Mesenchymal stem cell (in vitro differentiated cells and primary cell): ENCODE measurements around the gene LRRC72.

ENCODE experiments used
- DNase-seq: peaks from one replicate; pipeline ENCODE4 v3.0.0-alpha.2; 2013
- H2AFZ ChIP-seq: one replicate; pipeline ENCODE4 v1.6.1; 2013; ENCODE audit warnings: low read depth, mild to moderate bottlenecking, control low read depth, inconsistent platforms, low read length, moderate library complexity
- H2AK5ac ChIP-seq: 2 replicates; pipeline ENCODE4 v1.6.1; 2013; ENCODE audit warnings: low read length, moderate library complexity, mild to moderate bottlenecking, inconsistent platforms; ENCODE audit not compliant: severe bottlenecking
- H2BK120ac ChIP-seq: one replicate; pipeline ENCODE4 v1.6.1; 2013; ENCODE audit warnings: low read depth, mild to moderate bottlenecking, inconsistent platforms, low read length, moderate library complexity
- H2BK12ac ChIP-seq, 2 experiments: one replicate each; pipeline ENCODE4 v1.6.1; 2013; ENCODE audit warnings: inconsistent platforms in 2 of 2, low read length in 2 of 2, mild to moderate bottlenecking in 2 of 2, moderate library complexity in 2 of 2, control low read depth in 1 of 2
- H2BK15ac ChIP-seq: one replicate; pipeline ENCODE4 v1.6.1; 2013; ENCODE audit warnings: mild to moderate bottlenecking, low read depth, inconsistent platforms; ENCODE audit not compliant: poor library complexity, severe bottlenecking
- H2BK5ac ChIP-seq: 2 replicates; pipeline ENCODE4 v1.6.1; 2013; ENCODE audit warnings: low read depth, mild to moderate bottlenecking, low read length, control low read depth, inconsistent platforms; ENCODE audit not compliant: poor library complexity, severe bottlenecking
- H3K14ac ChIP-seq, 2 experiments: one replicate each; pipeline ENCODE4 v1.6.1; 2013; ENCODE audit warnings: inconsistent platforms in 2 of 2, low read length in 2 of 2, control low read depth in 1 of 2, mild to moderate bottlenecking in 1 of 2, moderate library complexity in 1 of 2
- H3K18ac ChIP-seq, 2 experiments: one replicate each; pipeline ENCODE4 v1.6.1; 2013; ENCODE audit warnings: inconsistent platforms in 2 of 2, low read length in 2 of 2, control low read depth in 1 of 2, low read depth in 1 of 2, mild to moderate bottlenecking in 1 of 2
- H3K23ac ChIP-seq, 2 experiments: one replicate each; pipeline ENCODE4 v1.6.1; 2013; ENCODE audit warnings: inconsistent platforms in 2 of 2, low read length in 2 of 2, mild to moderate bottlenecking in 2 of 2, moderate library complexity in 2 of 2, control low read depth in 1 of 2
- H3K27ac ChIP-seq: 2 replicates; pipeline ENCODE4 v1.5.1; 2013; ENCODE audit warnings: mild to moderate bottlenecking, moderate library complexity, low read length, control low read depth, inconsistent platforms; ENCODE audit not compliant: poor library complexity, severe bottlenecking
- H3K27me3 ChIP-seq, 2 experiments: 2 replicates each; pipeline versions ENCODE4 v1.6.1 to v1.7.0; 2013; ENCODE audit warnings: low read length in 2 of 2, mild to moderate bottlenecking in 2 of 2, moderate library complexity in 2 of 2, control low read depth in 1 of 2, inconsistent platforms in 1 of 2; ENCODE audit not compliant: control insufficient read depth in 1 of 2, insufficient read depth in 1 of 2
- H3K36me3 ChIP-seq, 2 experiments: 2 replicates each; pipeline versions ENCODE4 v1.6.1 to v1.7.0; 2013; ENCODE audit warnings: low read length in 2 of 2, control low read depth in 1 of 2, inconsistent platforms in 1 of 2, low read depth in 1 of 2, mild to moderate bottlenecking in 1 of 2; ENCODE audit not compliant: insufficient read depth in 2 of 2, control insufficient read depth in 1 of 2
- H3K4ac ChIP-seq, 2 experiments: one replicate each; pipeline ENCODE4 v1.6.1; 2013; ENCODE audit warnings: inconsistent platforms in 2 of 2, low read length in 2 of 2, mild to moderate bottlenecking in 2 of 2, moderate library complexity in 2 of 2, control low read depth in 1 of 2, low read depth in 1 of 2
- H3K4me1 ChIP-seq: 2 replicates; pipeline ENCODE4 v1.6.1; 2013; ENCODE audit warnings: low read depth, low read length, control low read depth; ENCODE audit not compliant: control insufficient read depth, insufficient read depth
- H3K4me2 ChIP-seq: 2 replicates; pipeline ENCODE4 v1.6.1; 2013; ENCODE audit warnings: low read length, mild to moderate bottlenecking, inconsistent platforms; ENCODE audit not compliant: poor library complexity, severe bottlenecking
- H3K4me3 ChIP-seq, 2 experiments: 2 replicates each; pipeline versions ENCODE4 v1.5.1 to v1.7.0; 2013; ENCODE audit warnings: low read length in 2 of 2, mild to moderate bottlenecking in 2 of 2, control low read depth in 1 of 2, low read depth in 1 of 2; ENCODE audit not compliant: insufficient read depth in 1 of 2
- H3K79me1 ChIP-seq: replicated peaks from 2 replicates; pipeline ENCODE4 v1.6.1; 2013; ENCODE audit warnings: mild to moderate bottlenecking, control low read depth, low read length, inconsistent platforms; ENCODE audit not compliant: poor library complexity, severe bottlenecking
- H3K9ac ChIP-seq: 2 replicates; pipeline ENCODE4 v1.7.0; 2013; ENCODE audit warnings: mild to moderate bottlenecking, low read length, moderate library complexity
- H3K9me3 ChIP-seq: 2 replicates; pipeline ENCODE4 v1.7.0; 2013; ENCODE audit warnings: mild to moderate bottlenecking, low read length; ENCODE audit not compliant: control insufficient read depth
- H4K8ac ChIP-seq: one replicate; pipeline ENCODE4 v1.6.1; 2013; ENCODE audit warnings: inconsistent platforms, mild to moderate bottlenecking, low read length, moderate library complexity
- H4K91ac ChIP-seq: one replicate; pipeline ENCODE4 v1.6.1; 2013; ENCODE audit warnings: mild to moderate bottlenecking, low read length, inconsistent platforms
- WGBS: methylation state at CpG from one replicate; pipeline ENCODE4 v1.1.7; 2013; ENCODE audit warnings: mixed read lengths; 5-methylcytosine and 5-hydroxymethylcytosine counted together

The LRRC72 gene

DNA sequence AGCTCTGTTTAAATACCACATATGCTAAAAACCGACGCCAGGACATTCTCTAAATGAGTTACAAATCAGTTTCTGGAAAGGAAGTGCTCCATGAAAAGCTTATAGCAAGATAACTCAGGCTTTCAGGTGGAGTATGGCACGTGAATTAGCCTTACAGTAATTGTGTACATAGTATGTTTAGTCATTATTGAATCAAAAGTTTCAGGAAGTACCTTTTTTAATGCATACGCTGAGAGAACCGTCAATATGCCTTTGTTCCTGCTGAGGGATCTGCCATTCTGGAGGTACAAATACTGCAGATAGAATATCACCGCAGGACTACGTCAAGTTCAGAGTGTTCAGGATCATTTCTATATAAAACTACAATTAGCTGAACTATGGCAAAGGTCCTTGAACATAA, 73.2 kb downstream of the LRRC72 start:
- WGBS = 95% methylated on average over 7 of the region's 7 CpGs
- H3K4me3 ChIP-seq = no peak overlapping the region
- no peaks in the 10 kb centered on the region for H3K9me3 ChIP-seq
- H3K27ac ChIP-seq = no peak overlapping the region
- H4K91ac ChIP-seq = no peak overlapping the region
- no peak overlapping the region for H3K14ac ChIP-seq
- no peaks in the 10 kb centered on the region for H3K27me3 ChIP-seq
- H2BK5ac ChIP-seq = no peak overlapping the region
- no peak overlapping the region for H2AFZ ChIP-seq
- no peaks in the 10 kb centered on the region for H3K4me1 ChIP-seq
- no peak for DNase-seq
- no peak overlapping the region for H3K23ac ChIP-seq
- no peak overlapping the region for H3K4me2 ChIP-seq
- no peak overlapping the region for H3K9ac ChIP-seq
- H3K18ac ChIP-seq = no peak overlapping the region
- no peak overlapping the region for H2AK5ac ChIP-seq
- H3K4ac ChIP-seq = no peak overlapping the region
- no peak overlapping the region for H2BK15ac ChIP-seq
- no peak overlapping the region for H2BK120ac ChIP-seq
- peaks cover 4% of the 10 kb centered on the region for H3K79me1 ChIP-seq
- H3K36me3 ChIP-seq = peaks cover 13 to 70% of the 10 kb centered on the region in 2 experiments
- H4K8ac ChIP-seq = no peak overlapping the region
- no peak overlapping the region for H2BK12ac ChIP-seq

DNA sequence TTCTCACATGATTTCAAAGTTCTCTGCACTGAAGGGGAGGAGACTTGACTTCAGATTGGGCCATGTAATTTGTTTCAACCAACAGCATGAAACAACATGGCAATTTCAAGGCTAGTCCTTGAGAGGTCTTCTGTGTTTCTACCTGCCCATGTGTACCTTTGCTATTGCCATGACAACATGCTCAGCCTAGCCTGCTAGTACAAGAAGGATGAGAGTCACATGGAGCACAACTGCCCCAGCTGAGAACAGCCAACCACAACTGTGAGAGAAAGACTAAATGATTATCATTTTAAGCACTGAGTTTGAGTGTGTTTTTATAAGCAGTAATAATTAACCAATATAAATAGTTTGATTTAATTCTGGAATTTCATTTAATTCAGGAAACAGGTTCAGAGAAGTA, 77.0 kb downstream of the LRRC72 start:
- H4K91ac ChIP-seq = no peak overlapping the region
- H3K4ac ChIP-seq = no peak overlapping the region
- H2AK5ac ChIP-seq = no peak overlapping the region
- H3K36me3 ChIP-seq = peaks cover 22 to 81% of the 10 kb centered on the region in 2 experiments
- H2BK5ac ChIP-seq = no peak overlapping the region
- H3K4me3 ChIP-seq = no peak overlapping the region
- H3K79me1 ChIP-seq = peaks cover 9% of the 10 kb centered on the region
- H3K14ac ChIP-seq = no peak overlapping the region
- no peak overlapping the region for H2BK12ac ChIP-seq
- H3K9me3 ChIP-seq = no peaks in the 10 kb centered on the region
- H2BK15ac ChIP-seq = no peak overlapping the region
- no peak overlapping the region for H4K8ac ChIP-seq
- H3K9ac ChIP-seq = no peak overlapping the region
- H3K4me1 ChIP-seq = peaks cover 2% of the 10 kb centered on the region
- no peak overlapping the region for H3K23ac ChIP-seq
- no peak for DNase-seq
- no peak overlapping the region for H2BK120ac ChIP-seq
- no peaks in the 10 kb centered on the region for H3K27me3 ChIP-seq
- H3K27ac ChIP-seq = no peak overlapping the region
- no peak overlapping the region for H2AFZ ChIP-seq
- no peak overlapping the region for H3K4me2 ChIP-seq
- no peak overlapping the region for H3K18ac ChIP-seq

DNA sequence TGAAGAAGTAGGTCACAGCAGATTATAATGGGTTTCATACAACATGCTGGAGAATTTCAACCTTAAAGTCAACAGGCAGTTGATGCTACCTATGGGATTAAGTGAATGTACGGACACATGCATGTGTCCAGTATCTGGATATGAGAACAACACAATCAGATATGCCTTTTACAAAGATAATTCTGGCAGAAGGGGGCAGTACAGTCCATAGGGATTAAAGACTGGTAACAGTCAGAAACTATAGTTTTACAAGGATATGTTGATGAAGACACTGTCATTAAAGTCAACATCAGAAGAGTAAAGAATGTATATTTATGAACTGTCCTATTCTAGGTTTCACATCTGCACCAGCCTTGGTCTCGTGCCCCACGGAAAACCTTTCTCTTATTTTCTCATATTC, 77.4 kb downstream of the LRRC72 start:
- Histone ChIP-seq H3K27ac (no peak overlapping the region), H3K36me3 (peaks cover 19 to 80% of the 10 kb centered on the region in 2 experiments), H2BK120ac (no peak overlapping the region), H3K79me1 (peaks cover 10% of the 10 kb centered on the region), H3K23ac (no peak overlapping the region), H2BK5ac (no peak overlapping the region), H3K9me3 (no peaks in the 10 kb centered on the region), H3K4me1 (peaks cover 2% of the 10 kb centered on the region), H3K4me2 (no peak overlapping the region), H2BK12ac (no peak overlapping the region), H2AFZ (no peak overlapping the region), H2BK15ac (no peak overlapping the region), H3K4ac (no peak overlapping the region), H4K91ac (no peak overlapping the region), H3K9ac (no peak overlapping the region), H3K18ac (no peak overlapping the region), H4K8ac (no peak overlapping the region), H3K14ac (no peak overlapping the region), H3K4me3 (no peak overlapping the region), H3K27me3 (no peaks in the 10 kb centered on the region), H2AK5ac (no peak overlapping the region)
- WGBS = 100% methylated on average over 3 of the region's 3 CpGs
- DNase-seq = peak; percentile 28

DNA sequence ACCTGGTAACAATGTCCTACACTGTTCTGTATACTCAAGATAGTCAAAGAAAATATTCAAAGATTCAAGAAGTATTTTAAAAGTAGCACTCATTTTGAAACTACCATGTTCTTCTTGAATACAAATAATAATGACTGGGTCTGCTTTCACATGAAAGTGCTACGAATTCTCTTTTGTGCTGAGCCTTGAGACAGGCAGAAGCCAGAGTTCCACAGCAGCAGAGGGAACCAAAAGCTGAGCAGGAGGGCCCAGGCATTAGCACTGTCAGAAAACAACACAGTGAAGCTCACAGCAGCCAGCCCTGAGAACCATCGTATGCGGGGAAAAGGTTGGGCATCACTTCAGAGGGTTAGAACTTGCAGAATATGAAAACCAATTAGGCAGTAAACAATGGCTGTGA, 80.1 kb downstream of the LRRC72 start:
- Histone ChIP-seq H3K9ac (no peak overlapping the region), H3K4me2 (no peak overlapping the region), H3K14ac (no peak overlapping the region), H3K27me3 (no peaks in the 10 kb centered on the region), H3K4me3 (no peak overlapping the region), H3K9me3 (no peaks in the 10 kb centered on the region), H3K4ac (no peak overlapping the region), H2AK5ac (no peak overlapping the region), H4K8ac (no peak overlapping the region), H4K91ac (no peak overlapping the region), H3K36me3 (peaks cover 13 to 79% of the 10 kb centered on the region in 2 experiments), H3K4me1 (peaks cover 2% of the 10 kb centered on the region), H3K23ac (no peak overlapping the region), H2AFZ (no peak overlapping the region), H2BK5ac (no peak overlapping the region), H3K79me1 (peaks cover 12% of the 10 kb centered on the region), H3K27ac (no peak overlapping the region), H2BK15ac (no peak overlapping the region), H2BK120ac (no peak overlapping the region), H2BK12ac (no peak overlapping the region), H3K18ac (no peak overlapping the region)
- 91% methylated on average over 3 of the region's 3 CpGs for WGBS
- DNase-seq = no peak
